ENCODE data around the gene MT1M.
"Not testable (repeated sequence)": the region's sequence is repeated elsewhere in the genome, so short reads cannot be mapped to it uniquely, and the experiment has no call there.

DNA sequence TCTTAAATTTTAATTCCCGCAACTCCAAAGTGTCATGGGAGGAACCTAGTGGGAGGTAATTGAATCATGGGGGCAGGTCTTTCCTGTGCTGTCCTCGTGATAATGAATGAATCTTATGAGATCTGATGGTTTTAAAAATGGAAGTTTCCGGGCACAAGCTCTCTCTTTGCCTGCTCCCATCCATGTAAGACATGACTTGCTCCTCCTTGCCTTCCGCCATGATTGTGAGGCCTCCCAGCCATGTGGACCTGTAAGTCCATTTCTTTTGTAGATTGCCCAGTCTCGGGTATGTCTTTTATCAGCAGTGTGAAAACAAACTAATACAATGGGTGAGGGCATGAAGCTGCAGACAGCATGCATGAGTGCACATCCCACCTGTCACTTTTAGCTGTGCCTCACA, 9.3 kb upstream of the MT1M start:
- TF ChIP-seq POLR2A (IDR thresholded peaks at IDR 0.05; ENCODE audit: low read depth, low read length); RFX5 (IDR thresholded peaks at IDR 0.05; ENCODE audit: low read depth, low read length); CBX5 (IDR thresholded peaks at IDR 0.05; ENCODE audit: low read depth): not testable (repeated sequence)
